Renal cortical epithelial cell (primary cell): ENCODE data around the gene GALNT2. TPM values are rescaled to one million over a fixed set of nuclear protein-coding genes. Genes with fewer than 3 reads are reported as not detected.

Experiments used
- DNase-seq: peaks from one replicate; pipeline ENCODE4 v3.0.0-alpha.2; 2011; ENCODE audit warnings: low read depth
- total RNA-seq: library from RNA; depleted of rRNA; stranded (reverse); fragments of >200 nt; gene quantifications from 2 replicates; pipeline ENCODE4 v1.2.3, GENCODE V29; 2014

GALNT2 gene
- total RNA-seq, 1 donor from 2014 or later, result 119 TPM

GRCh38 chr1:230319014-230319747 is 252.1 kb downstream of the GALNT2 start:
- DNase-seq, result no peak

DNA sequence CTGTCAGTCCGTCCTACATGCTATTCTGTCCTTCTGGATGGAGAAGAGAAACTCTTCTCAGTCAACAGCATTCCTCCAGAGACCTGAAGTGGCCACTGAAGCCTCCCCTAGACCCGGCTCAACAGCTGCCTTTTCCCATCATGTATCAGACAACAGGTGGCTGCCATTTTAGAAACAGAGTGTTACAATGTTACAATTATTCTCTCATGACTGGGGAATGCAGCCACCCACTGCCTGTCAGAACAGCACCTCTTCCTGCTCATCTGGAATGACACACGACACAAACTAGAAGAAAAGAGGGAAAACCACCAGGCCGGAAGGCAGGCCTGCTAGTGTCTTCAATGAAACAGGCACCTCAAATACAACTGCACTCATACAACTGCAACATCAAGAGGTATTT is 253.8 kb downstream of the GALNT2 start:
- DNase-seq, result no peak

DNA sequence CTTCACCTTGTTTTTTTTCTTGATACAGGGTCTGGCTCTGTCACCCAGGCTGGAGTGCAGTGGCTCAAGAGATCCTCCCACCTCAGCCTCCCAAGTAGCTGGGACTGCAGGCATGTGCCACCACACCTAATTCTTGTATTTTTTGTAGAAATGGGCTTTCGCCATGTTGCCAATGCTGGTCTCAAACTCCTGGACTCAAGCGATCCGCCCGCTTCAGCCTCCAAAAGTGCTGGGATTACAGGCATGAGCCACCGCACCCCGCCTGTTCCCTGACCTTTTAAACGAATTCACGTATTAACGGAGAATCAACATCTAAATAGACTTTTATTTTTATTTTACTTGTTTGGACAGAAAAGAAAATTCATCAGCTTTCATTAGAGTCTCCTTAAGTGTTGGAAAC is 254.3 kb downstream of the GALNT2 start:
- DNase-seq, result no peak

DNA sequence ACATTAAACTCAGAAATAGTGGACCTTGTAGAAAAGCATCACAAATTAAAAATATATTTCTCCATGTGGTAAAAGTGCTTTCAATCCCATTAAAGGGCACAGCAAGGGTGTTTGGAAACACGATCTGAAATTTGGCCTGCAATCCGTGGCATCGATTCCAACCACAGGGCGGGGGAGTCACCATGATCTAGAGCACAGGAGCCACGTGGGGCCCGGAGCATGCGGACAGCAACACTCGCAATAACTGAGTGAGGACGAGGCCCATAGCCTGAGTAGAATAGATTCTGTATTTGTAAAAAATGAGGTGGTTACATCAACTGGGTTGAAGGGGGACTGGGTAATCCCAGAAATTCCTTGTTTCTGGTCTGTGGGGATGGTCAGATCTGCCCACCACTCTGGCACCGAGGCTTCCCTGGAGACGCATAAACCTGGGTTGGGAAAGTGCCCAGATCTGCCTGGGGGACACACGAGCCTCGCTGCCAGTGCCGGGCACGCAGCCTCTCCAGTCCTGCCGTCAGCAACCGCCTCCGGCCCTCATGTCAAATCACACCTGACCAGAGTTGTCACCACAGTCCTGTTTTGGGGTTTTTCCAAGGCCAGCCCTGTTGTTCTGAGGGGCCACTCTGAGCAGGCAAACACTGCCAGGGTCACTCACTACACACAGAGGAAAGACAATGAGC is 254.8 kb downstream of the GALNT2 start:
- DNase-seq, result no peak

DNA sequence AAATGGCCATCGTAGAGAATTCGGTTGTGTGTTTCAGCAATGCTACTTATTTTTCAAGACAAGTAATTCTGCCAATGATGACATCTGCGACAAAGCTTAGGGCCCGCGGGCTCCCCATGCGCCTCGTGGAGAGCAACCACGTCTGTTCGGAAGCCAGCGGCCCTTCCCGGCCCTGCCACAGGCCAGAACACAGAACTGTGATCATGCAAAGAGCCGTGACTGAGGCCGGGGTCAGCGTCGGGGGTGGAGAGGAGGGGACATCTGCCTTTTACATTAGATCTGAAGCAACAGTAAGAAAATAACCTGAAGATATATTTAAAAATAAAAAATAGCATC is 255.4 kb downstream of the GALNT2 start:
- no peak for DNase-seq

DNA sequence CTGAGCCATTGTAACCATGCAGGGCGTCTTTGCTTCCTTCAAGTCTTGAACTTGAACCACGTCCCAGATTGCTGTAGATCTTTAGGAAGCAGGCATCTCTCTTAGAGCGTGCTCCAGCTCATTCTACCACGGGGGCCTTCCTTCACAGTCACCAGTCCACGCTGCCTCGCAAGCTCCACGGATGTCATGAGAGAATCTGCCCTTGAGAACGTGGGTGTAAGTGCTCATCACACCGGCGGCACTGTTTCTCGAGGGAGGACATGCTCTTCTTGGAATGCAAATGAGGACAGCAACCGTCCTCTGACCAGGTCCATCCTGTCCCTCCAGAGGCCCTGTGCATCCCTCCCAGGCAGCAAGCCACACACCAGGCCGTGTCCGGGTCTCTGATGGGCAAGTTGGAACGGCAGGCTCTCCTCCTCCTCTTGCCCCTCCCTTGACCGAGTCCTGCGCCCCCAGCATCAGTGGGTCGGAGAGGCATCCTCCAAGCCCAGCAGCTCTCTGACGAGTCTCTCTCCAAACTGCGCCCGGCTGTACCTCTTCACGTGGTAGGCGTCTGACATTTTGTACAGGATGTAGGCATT is 256.0 kb downstream of the GALNT2 start:
- DNase-seq, result no peak

DNA sequence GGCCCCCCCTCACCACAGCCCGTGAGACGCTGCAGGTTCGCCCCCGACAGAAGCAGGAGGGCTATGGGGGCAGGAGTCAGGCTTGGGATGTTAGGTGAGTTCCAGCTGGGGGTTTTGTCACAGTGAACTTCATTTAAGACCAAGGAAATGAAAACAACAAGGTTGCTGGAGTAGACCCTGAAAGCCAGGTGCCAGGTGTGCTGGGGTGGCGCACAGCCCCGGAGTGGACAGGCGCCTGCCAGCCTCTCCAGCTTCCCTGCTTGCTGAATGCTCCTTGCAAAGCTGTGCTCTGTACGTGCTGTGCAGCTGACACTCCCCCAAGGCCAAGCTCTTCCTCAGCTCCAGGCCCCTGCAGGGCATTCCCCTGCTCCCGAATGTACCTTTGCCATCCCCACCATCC is 256.6 kb downstream of the GALNT2 start:
- no peak for DNase-seq

- DNase-seq, result peak; percentile 60
Observed at GRCh38 chr1:230326971-230327891, 260.2 kb downstream of the GALNT2 start.

GRCh38 chr1:230327892-230328284 is 260.9 kb downstream of the GALNT2 start:
- DNase-seq, result peak; percentile 42

DNA sequence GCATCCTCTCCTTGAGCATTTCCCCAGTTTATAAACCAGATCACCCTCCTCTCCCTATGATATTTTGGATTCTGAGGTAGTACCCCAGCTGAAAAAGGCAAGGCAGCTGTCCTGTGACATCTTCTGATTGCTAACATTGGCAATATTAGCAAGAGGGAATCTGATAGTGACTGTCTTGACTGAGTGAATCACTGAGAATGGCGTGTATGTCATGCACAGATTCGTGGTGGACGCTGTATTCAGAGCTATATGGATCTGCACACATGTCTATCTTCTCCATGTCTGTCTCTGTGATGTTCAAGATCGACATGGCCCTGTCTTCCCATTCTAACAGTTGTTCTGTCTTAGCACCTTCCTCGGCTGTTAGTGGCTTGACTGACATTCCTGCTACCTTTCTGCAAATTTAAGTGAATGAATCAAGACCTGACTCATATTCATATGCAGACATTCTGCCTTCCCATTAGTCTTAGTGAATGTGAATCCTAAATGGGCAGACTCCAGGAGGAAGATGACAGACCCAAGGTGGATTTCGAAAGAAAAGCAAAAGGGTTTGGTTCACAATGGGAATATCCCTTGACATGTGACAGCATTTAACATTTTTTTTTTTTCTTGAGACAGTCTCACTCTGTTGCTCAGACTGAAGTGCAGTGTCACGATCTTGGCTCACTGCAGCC is 261.4 kb downstream of the GALNT2 start:
- DNase-seq, result peak; percentile 72

DNA sequence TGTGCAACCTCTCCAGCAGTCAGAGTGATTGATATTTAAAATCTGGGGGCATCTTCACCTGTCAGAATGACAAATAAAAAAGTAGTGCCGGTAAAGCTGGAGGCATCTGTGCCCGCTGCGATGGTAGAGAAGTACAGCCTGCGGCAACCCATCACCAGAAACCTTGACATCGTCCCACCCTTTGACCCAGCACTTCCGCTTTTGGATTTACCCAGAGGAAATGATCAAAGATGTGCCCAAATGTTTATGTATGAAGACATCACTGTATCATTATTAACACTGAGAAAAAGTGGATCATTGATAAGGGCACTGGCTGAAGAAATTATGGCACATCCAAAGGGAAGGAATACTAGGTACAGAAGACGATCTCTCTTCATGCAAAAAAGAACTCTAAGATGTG is 263.1 kb downstream of the GALNT2 start:
- no peak for DNase-seq
